HEK293T (cell line): ENCODE measurements around the gene CPNE1.
A peak's percentile ranks its signal among the peaks of the same experiment; 100 is the strongest.

ENCODE experiments used
- CTCF ChIA-PET: fragments of 350-600 bp; formaldehyde crosslinking; extraction: SDS; loops from one replicate; lab custom pipeline; 2021; ENCODE audit warnings: antibody characterized with exemption, inconsistent platforms; lab: Yijun Ruan, JAX
- POLR2A ChIA-PET: fragments of 350-600 bp; formaldehyde crosslinking; extraction: SDS; loops from one replicate; lab custom pipeline; 2020; ENCODE audit warnings: antibody characterized with exemption, inconsistent platforms; lab: Yijun Ruan, JAX
- DNase-seq: peaks from one replicate; pipeline ENCODE4 v3.0.0; 2012; ENCODE audit warnings: mixed read lengths; ENCODE audit errors: extremely low spot score
- ARNT ChIP-seq: fragments of 450-650 bp; IDR thresholded peaks from 2 replicates; pipeline ENCODE4 v1.6.1; 2017; ENCODE audit warnings: mild to moderate bottlenecking
- BHLHE40 ChIP-seq: fragments of 450-650 bp; IDR thresholded peaks from 2 replicates; pipeline ENCODE4 v1.6.1; 2016; ENCODE audit warnings: mild to moderate bottlenecking, moderate library complexity, borderline replicate concordance
- CTBP1 ChIP-seq: fragments of 450-650 bp; IDR thresholded peaks from 2 replicates; pipeline ENCODE4 v1.6.1; 2016; ENCODE audit warnings: borderline replicate concordance
- ELF4 ChIP-seq: fragments of 450-650 bp; IDR thresholded peaks from 2 replicates; pipeline ENCODE4 v1.6.1; 2017; ENCODE audit warnings: antibody characterized with exemption
- FOXA1 ChIP-seq: fragments of 450-650 bp; IDR thresholded peaks from 2 replicates; pipeline ENCODE4 v1.6.1; 2016; ENCODE audit warnings: mild to moderate bottlenecking
- FOXK2 ChIP-seq: fragments of 450-650 bp; IDR thresholded peaks from 2 replicates; pipeline ENCODE4 v1.6.1; 2016; ENCODE audit warnings: mild to moderate bottlenecking
- FOXM1 ChIP-seq: fragments of 450-650 bp; IDR thresholded peaks from 2 replicates; pipeline ENCODE4 v1.6.1; 2017; ENCODE audit warnings: mild to moderate bottlenecking, borderline replicate concordance
- HDGF ChIP-seq: fragments of 450-650 bp; IDR thresholded peaks from 2 replicates; pipeline ENCODE4 v1.6.1; 2017; ENCODE audit warnings: antibody characterized with exemption, borderline replicate concordance
- L3MBTL2 ChIP-seq: fragments of 450-650 bp; conservative IDR thresholded peaks from 2 replicates; pipeline ENCODE4 v1.6.1; 2016; ENCODE audit warnings: mild to moderate bottlenecking
- LEF1 ChIP-seq: fragments of 450-650 bp; IDR thresholded peaks from 2 replicates; pipeline ENCODE4 v1.6.1; 2017; ENCODE audit warnings: mild to moderate bottlenecking, borderline replicate concordance
- NFRKB ChIP-seq: fragments of 450-650 bp; IDR thresholded peaks from 2 replicates; pipeline ENCODE4 v1.6.1; 2016; ENCODE audit warnings: mild to moderate bottlenecking, moderate library complexity
- PKNOX1 ChIP-seq: fragments of 450-650 bp; IDR thresholded peaks from 2 replicates; pipeline ENCODE4 v1.6.1; 2016
- SP1 ChIP-seq: fragments of 450-650 bp; IDR thresholded peaks from 2 replicates; pipeline ENCODE4 v1.6.1; 2017
- SUZ12 ChIP-seq: fragments of 450-650 bp; IDR thresholded peaks from 2 replicates; pipeline ENCODE4 v1.6.1; 2016; ENCODE audit warnings: mild to moderate bottlenecking
- TARDBP ChIP-seq: fragments of 450-650 bp; IDR thresholded peaks from 2 replicates; pipeline ENCODE4 v1.6.1; 2016
- ZNF384 ChIP-seq: fragments of 450-650 bp; IDR thresholded peaks from 2 replicates; pipeline ENCODE4 v1.6.1; 2016

The CPNE1 gene

GRCh38 chr20:35621560-35621946, 43.1 kb downstream of the CPNE1 start:
- no peak for DNase-seq
- POLR2A ChIA-PET = no interaction called here
- CTCF ChIA-PET = interaction anchor here (0.6 kb wide), 1 partner anchor 12 kb away, joined by 4 read pairs; no protein-coding TSS in a partner anchor
- TF ChIP-seq LEF1 (no peak), BHLHE40 (no peak), FOXM1 (no peak), PKNOX1 (no peak)

GRCh38 chr20:35620818-35621559, 43.7 kb downstream of the CPNE1 start:
- POLR2A ChIA-PET = interaction anchor here (6.1 kb wide), 1 partner anchor 44 kb away, joined by 44 read pairs; the partner anchor contains the start of genes CPNE1 and RBM12

GRCh38 chr20:35619196-35620095, 45.3 kb downstream of the CPNE1 start:
- DNase-seq = peak; percentile 75
- TF ChIP-seq TARDBP (no peak), L3MBTL2 (peak; percentile 89), HDGF (peak; percentile 62; the same call in 1 of the 2 replicates), ARNT (peak; percentile 30; the same call in 1 of the 2 replicates), SUZ12 (no peak)
- POLR2A ChIA-PET = interaction anchor here (0.9 to 6.1 kb wide), 6 partner anchors 8 to 123 kb away, joined by 3 to 44 read pairs (median 6); partner anchors contain the start of genes CPNE1, RBM12 and RBM39
- CTCF ChIA-PET = interaction anchor here (0.7 to 2.4 kb wide), 13 partner anchors 8 to 346 kb away, joined by 3 to 7 read pairs (median 3); partner anchors contain the start of genes CPNE1, RBM12 and SCAND1

More at GRCh38 chr20:35620818-35621559, 43.7 kb downstream of the CPNE1 start:
- no peak for DNase-seq
- TF ChIP-seq HDGF = no peak
- TF ChIP-seq FOXK2 = no peak
- no peak for TF ChIP-seq SP1
- TF ChIP-seq NFRKB = no peak
- no peak for TF ChIP-seq PKNOX1
- no peak for TF ChIP-seq BHLHE40
- no peak for TF ChIP-seq SUZ12
- TF ChIP-seq ARNT = no peak
- no peak for TF ChIP-seq CTBP1
- TF ChIP-seq ELF4 = no peak
- TF ChIP-seq FOXM1 = no peak
- CTCF ChIA-PET = interaction anchor here (0.5 to 2.4 kb wide), 4 partner anchors 8 to 153 kb away, joined by 3 to 7 read pairs (median 5); no protein-coding TSS in a partner anchor

- DNase-seq = no peak
- CTCF ChIA-PET = interaction anchor here (0.7 to 2.4 kb wide), 11 partner anchors 9 to 347 kb away, joined by 3 to 7 read pairs (median 3); partner anchors contain the start of genes CPNE1 and RBM12
- TF ChIP-seq SP1 = no peak
- no peak for TF ChIP-seq ARNT
- TF ChIP-seq TARDBP = no peak
- no peak for TF ChIP-seq LEF1
- no peak for TF ChIP-seq ZNF384
- POLR2A ChIA-PET = interaction anchor here (0.5 to 6.1 kb wide), 7 partner anchors 9 to 1278 kb away, joined by 3 to 44 read pairs (median 5); partner anchors contain the start of genes CPNE1, RBM12 and RBM39
Observed at GRCh38 chr20:35618263-35619131, 46.2 kb downstream of the CPNE1 start.

- ChIA-PET POLR2A (interaction anchor here (1.3 to 6.1 kb wide), 3 partner anchors 47 to 337 kb away, joined by 5 to 44 read pairs (median 22); partner anchors contain the start of genes CPNE1, ERGIC3, RBM12 and SCAND1), CTCF (interaction anchor here (0.9 to 1.2 kb wide), 3 partner anchors 13 to 338 kb away, joined by 3 to 4 read pairs (median 4); partner anchors contain the start of genes CPNE1 and RBM12)
- DNase-seq = peak; percentile 60
- TF ChIP-seq L3MBTL2 = no peak
- TF ChIP-seq FOXK2 = no peak
- no peak for TF ChIP-seq PKNOX1
- TF ChIP-seq SUZ12 = no peak
- TF ChIP-seq FOXA1 = no peak
- no peak for TF ChIP-seq LEF1
- no peak for TF ChIP-seq BHLHE40
- no peak for TF ChIP-seq TARDBP
- no peak for TF ChIP-seq ELF4
- TF ChIP-seq ARNT = no peak
- TF ChIP-seq HDGF = no peak
- no peak for TF ChIP-seq CTBP1
- TF ChIP-seq FOXM1 = no peak
- TF ChIP-seq SP1 = no peak
- TF ChIP-seq NFRKB = no peak
- no peak for TF ChIP-seq ZNF384
Observed at GRCh38 chr20:35617397-35618262, 47.1 kb downstream of the CPNE1 start.
